ENCODE data around the gene GKN2.

- no peak for TF ChIP-seq RAD21 (conservative IDR thresholded peaks at IDR 0.05 in 1 of 2, IDR thresholded peaks at IDR 0.05 in 1 of 2)
- no peak for TF ChIP-seq BHLHE40 (IDR thresholded peaks at IDR 0.05; ENCODE audit: low read depth, low read length)
- no peak for TF ChIP-seq HEYL (CRISPR knock-in tag; IDR thresholded peaks at IDR 0.05)
- TF ChIP-seq CTCF (IDR thresholded peaks at IDR 0.05) = no peak
- no peak for TF ChIP-seq PBX3 (IDR thresholded peaks at IDR 0.05)
- no peak for TF ChIP-seq TP53 (CRISPR knock-in tag; IDR thresholded peaks at IDR 0.05)
- TF ChIP-seq ELK1 (IDR thresholded peaks at IDR 0.05; ENCODE audit: low read depth, low read length) = no peak
- TF ChIP-seq POLR2A (IDR thresholded peaks at IDR 0.05; ENCODE audit: low read length) = no peak
- no peak for TF ChIP-seq POLR2AphosphoS2 (conservative IDR thresholded peaks at IDR 0.05; ENCODE audit: low read length)
- no peak for TF ChIP-seq SMC3 (IDR thresholded peaks at IDR 0.05)
Measured at GRCh38 chr2:68975844-68976243, 23.2 kb upstream of the GKN2 start.
